H9 (cell line): ENCODE results near the gene SPDYE1. TPM values are rescaled to one million over a fixed set of nuclear protein-coding genes. Genes with fewer than 3 reads are reported as not detected.
"Not testable (repeated sequence)": the region's sequence is repeated elsewhere in the genome, so short reads cannot be mapped to it uniquely, and the experiment has no call there.

Experiments used
- DNase-seq: peaks from one replicate; pipeline ENCODE4 v3.0.0-alpha.2; 2017
- H2AFZ ChIP-seq: one replicate; pipeline ENCODE4 v1.6.1; 2013; ENCODE audit warnings: mild to moderate bottlenecking, low read length, control low read depth, moderate library complexity
- H2AK5ac ChIP-seq: 2 replicates; pipeline ENCODE4 v1.6.1; 2013; ENCODE audit warnings: low read length, control low read depth, mixed read lengths; ENCODE audit not compliant: insufficient read length
- H2BK120ac ChIP-seq: one replicate; pipeline ENCODE4 v1.6.1; 2013; ENCODE audit warnings: low read depth, mild to moderate bottlenecking, low read length, control low read depth, inconsistent platforms; ENCODE audit not compliant: poor library complexity, severe bottlenecking
- H2BK12ac ChIP-seq: 2 replicates; pipeline ENCODE4 v1.6.1; 2013; ENCODE audit warnings: low read length, control low read depth, mixed read lengths, low read depth; ENCODE audit not compliant: insufficient read length
- H2BK15ac ChIP-seq: 2 replicates; pipeline ENCODE4 v1.6.1; 2013; ENCODE audit warnings: low read depth, low read length, control low read depth
- H2BK20ac ChIP-seq: one replicate; pipeline ENCODE4 v1.6.1; 2013; ENCODE audit warnings: low read depth, mild to moderate bottlenecking, low read length, control low read depth, inconsistent platforms; ENCODE audit not compliant: poor library complexity, severe bottlenecking
- H2BK5ac ChIP-seq: 2 replicates; pipeline ENCODE4 v1.6.1; 2013; ENCODE audit warnings: low read length, control low read depth, mixed read lengths; ENCODE audit not compliant: insufficient read length
- H3K14ac ChIP-seq: 2 replicates; pipeline ENCODE4 v1.6.1; 2013; ENCODE audit warnings: low read length, control low read depth; ENCODE audit not compliant: insufficient read depth
- H3K18ac ChIP-seq: 2 replicates; pipeline ENCODE4 v1.6.1; 2013; ENCODE audit warnings: low read depth, mild to moderate bottlenecking, mixed read lengths, low read length, control low read depth; ENCODE audit not compliant: insufficient read length
- H3K23ac ChIP-seq: 2 replicates; pipeline ENCODE4 v1.6.1; 2013; ENCODE audit warnings: low read length, control low read depth, mixed read lengths, low read depth; ENCODE audit not compliant: insufficient read length
- H3K23me2 ChIP-seq: 2 replicates; pipeline ENCODE4 v1.6.1; 2013; ENCODE audit warnings: low read depth, mild to moderate bottlenecking, mixed read lengths, low read length, control low read depth; ENCODE audit not compliant: insufficient read length, poor library complexity, severe bottlenecking
- H3K27ac ChIP-seq: 2 replicates; pipeline ENCODE4 v1.5.1; 2013; ENCODE audit warnings: low read length, control low read depth, mixed read lengths, low read depth; ENCODE audit not compliant: insufficient read length
- H3K27me3 ChIP-seq: 2 replicates; pipeline ENCODE4 v1.6.1; 2013; ENCODE audit warnings: low read length, control low read depth, inconsistent platforms; ENCODE audit not compliant: insufficient read depth
- H3K4ac ChIP-seq: 2 replicates; pipeline ENCODE4 v1.6.1; 2013; ENCODE audit warnings: low read depth, mild to moderate bottlenecking, control low read depth, inconsistent platforms, low read length, moderate library complexity
- H3K4me1 ChIP-seq: 2 replicates; pipeline ENCODE4 v1.6.1; 2013; ENCODE audit warnings: low read length, control low read depth, inconsistent platforms; ENCODE audit not compliant: insufficient read depth
- H3K4me2 ChIP-seq: 2 replicates; pipeline ENCODE4 v1.6.1; 2013; ENCODE audit warnings: low read length, control low read depth, mixed read lengths; ENCODE audit not compliant: insufficient read length, insufficient read depth
- H3K56ac ChIP-seq: 2 replicates; pipeline ENCODE4 v1.6.1; 2013; ENCODE audit warnings: low read depth, mild to moderate bottlenecking, mixed read lengths, low read length, control low read depth; ENCODE audit not compliant: insufficient read length
- H3K79me1 ChIP-seq: 2 replicates; pipeline ENCODE4 v1.6.1; 2013; ENCODE audit warnings: low read depth, mild to moderate bottlenecking, moderate library complexity, low read length, control low read depth, inconsistent platforms; ENCODE audit not compliant: insufficient read depth, poor library complexity, severe bottlenecking
- H3K79me2 ChIP-seq: 2 replicates; pipeline ENCODE4 v1.6.1; 2013; ENCODE audit warnings: low read length, control low read depth, inconsistent platforms; ENCODE audit not compliant: insufficient read depth
- H3K9ac ChIP-seq: 2 replicates; pipeline ENCODE4 v1.6.1; 2013; ENCODE audit warnings: low read length, control low read depth, mixed read lengths; ENCODE audit not compliant: insufficient read length; ENCODE audit errors: extremely low read depth
- H3K9me3 ChIP-seq: one replicate; pipeline ENCODE4 v1.6.1; 2013; ENCODE audit warnings: low read depth, low read length, inconsistent platforms; ENCODE audit not compliant: control insufficient read depth
- H3T11ph ChIP-seq: one replicate; pipeline ENCODE4 v1.6.1; 2013; ENCODE audit warnings: mild to moderate bottlenecking, low read length, control low read depth, inconsistent platforms
- H4K20me1 ChIP-seq: one replicate; pipeline ENCODE4 v1.6.1; 2013; ENCODE audit not compliant: control insufficient read depth, insufficient read length, insufficient read depth
- H4K5ac ChIP-seq: 2 replicates; pipeline ENCODE4 v1.6.1; 2013; ENCODE audit warnings: low read depth, mild to moderate bottlenecking, mixed read lengths, low read length, control low read depth; ENCODE audit not compliant: insufficient read length
- H4K8ac ChIP-seq: replicated peaks from 2 replicates; pipeline ENCODE4 v1.6.1; 2013; ENCODE audit warnings: low read length, control low read depth, mixed read lengths, low read depth; ENCODE audit not compliant: insufficient read length
- H4K91ac ChIP-seq: 2 replicates; pipeline ENCODE4 v1.6.1; 2013; ENCODE audit warnings: low read depth, mild to moderate bottlenecking, moderate library complexity, mixed read lengths, low read length, control low read depth; ENCODE audit not compliant: insufficient read length
- H3K27ac Mint-ChIP-seq, 3 experiments: 2 replicates in 2 of 3; 3 replicates in 1 of 3; pipeline ENCODE4 v1.8.0; 2020 to 2021; ENCODE audit warnings: mixed read lengths in 3 of 3, mild to moderate bottlenecking in 1 of 3, moderate library complexity in 1 of 3
- H3K27me3 Mint-ChIP-seq: 2 replicates; pipeline ENCODE4 v1.8.0; 2021; ENCODE audit warnings: low read depth, mild to moderate bottlenecking, moderate library complexity, mixed read lengths
- H3K36me3 Mint-ChIP-seq, 3 experiments: 2 replicates in 2 of 3; 3 replicates in 1 of 3; pipeline ENCODE4 v1.8.0; 2020 to 2021; ENCODE audit warnings: low read depth in 3 of 3, mixed read lengths in 3 of 3; ENCODE audit not compliant: insufficient read depth in 1 of 3
- H3K4me1 Mint-ChIP-seq, 2 experiments: 2 replicates each; pipeline ENCODE4 v1.8.0; 2020; ENCODE audit warnings: mixed read lengths in 2 of 2
- H3K4me3 Mint-ChIP-seq, 2 experiments: 2 replicates in 1 of 2; 3 replicates in 1 of 2; pipeline ENCODE4 v1.8.0; 2020 to 2021; ENCODE audit warnings: mild to moderate bottlenecking in 2 of 2, mixed read lengths in 2 of 2, moderate library complexity in 1 of 2
- H3K9me3 Mint-ChIP-seq, 2 experiments: 2 replicates in 1 of 2; 3 replicates in 1 of 2; pipeline ENCODE4 v1.8.0; 2020; ENCODE audit warnings: mild to moderate bottlenecking in 2 of 2, mixed read lengths in 2 of 2, moderate library complexity in 1 of 2
- WGBS: extraction: QIAGEN DNeasy Blood & Tissue Kit; methylation state at CpG from one replicate; pipeline ENCODE4 v1.1.7; 2013; ENCODE audit warnings: missing lambda C conversion rate, low lambda C conversion rate, mixed read lengths; ENCODE audit not compliant: insufficient read length; ENCODE audit errors: extremely low coverage; 5-methylcytosine and 5-hydroxymethylcytosine counted together
- total RNA-seq: library from RNA; stranded (reverse); gene quantifications from 2 replicates; pipeline ENCODE4 v1.2.1, GENCODE V29; 2021

Gene SPDYE1
- total RNA-seq, 1 experiment from 2014 or later, result not detected

DNA sequence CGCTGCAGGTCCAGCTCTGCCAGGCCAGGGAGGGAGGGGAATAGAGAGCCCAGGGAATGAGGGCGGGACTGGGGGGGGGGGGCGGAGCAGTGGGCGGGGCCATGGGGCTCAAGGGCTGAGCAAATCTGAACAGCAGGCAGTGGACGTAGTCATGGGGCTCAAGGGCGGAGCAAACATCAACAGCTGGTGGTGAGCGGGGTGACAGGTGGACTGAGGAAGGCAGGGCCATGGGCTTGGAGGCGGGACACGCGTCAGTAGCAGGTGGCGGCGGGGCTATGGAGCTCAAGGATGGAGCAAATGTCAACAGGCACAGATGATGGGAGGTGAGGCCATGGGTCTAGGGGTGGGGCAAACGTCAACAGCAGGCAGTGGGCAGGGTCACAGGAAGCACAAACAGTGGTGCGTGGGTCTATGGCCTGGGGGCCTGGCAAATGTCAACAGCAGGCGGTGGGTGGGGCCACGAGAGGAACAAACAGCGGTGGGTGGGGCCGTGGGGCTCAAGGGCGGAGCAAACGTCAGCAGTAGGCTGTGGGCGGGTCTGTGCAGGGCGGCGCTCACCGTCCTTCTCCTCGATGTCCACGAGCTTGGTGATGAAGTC, 41.4 kb downstream of the SPDYE1 start:
- H2BK15ac ChIP-seq, H3K9me3 ChIP-seq, H3K4ac ChIP-seq, H3T11ph ChIP-seq, H3K9ac ChIP-seq, H2BK20ac ChIP-seq, H3K27me3 ChIP-seq, H4K5ac ChIP-seq, H3K9me3 Mint-ChIP-seq, H3K14ac ChIP-seq, H2BK120ac ChIP-seq, H4K20me1 ChIP-seq, H3K56ac ChIP-seq, H3K36me3 Mint-ChIP-seq, H3K23ac ChIP-seq, H4K91ac ChIP-seq, H2BK12ac ChIP-seq, H3K79me2 ChIP-seq, H3K27ac ChIP-seq, H3K79me1 ChIP-seq, H2AK5ac ChIP-seq, H2BK5ac ChIP-seq, H4K8ac ChIP-seq, H3K4me1 ChIP-seq, H2AFZ ChIP-seq, H3K23me2 ChIP-seq, H3K18ac ChIP-seq: not testable (repeated sequence)
- peaks cover 7 to 15% of the 10 kb centered on the region in 2 experiments for H3K4me1 Mint-ChIP-seq
- WGBS, result no CpG with 5 or more reads among the region's 26 CpGs
- peak overlapping the region; percentile 58 for H3K4me2 ChIP-seq
- H3K27ac Mint-ChIP-seq, result peak overlapping the region in 1 of 3 experiments; percentile 78; a peak in 1 of 7 replicates
- H3K27me3 Mint-ChIP-seq, result peaks cover 28% of the 10 kb centered on the region
- DNase-seq, result peak; percentile 82
- peak overlapping the region; percentile 48 to 82 for H3K4me3 Mint-ChIP-seq

DNA sequence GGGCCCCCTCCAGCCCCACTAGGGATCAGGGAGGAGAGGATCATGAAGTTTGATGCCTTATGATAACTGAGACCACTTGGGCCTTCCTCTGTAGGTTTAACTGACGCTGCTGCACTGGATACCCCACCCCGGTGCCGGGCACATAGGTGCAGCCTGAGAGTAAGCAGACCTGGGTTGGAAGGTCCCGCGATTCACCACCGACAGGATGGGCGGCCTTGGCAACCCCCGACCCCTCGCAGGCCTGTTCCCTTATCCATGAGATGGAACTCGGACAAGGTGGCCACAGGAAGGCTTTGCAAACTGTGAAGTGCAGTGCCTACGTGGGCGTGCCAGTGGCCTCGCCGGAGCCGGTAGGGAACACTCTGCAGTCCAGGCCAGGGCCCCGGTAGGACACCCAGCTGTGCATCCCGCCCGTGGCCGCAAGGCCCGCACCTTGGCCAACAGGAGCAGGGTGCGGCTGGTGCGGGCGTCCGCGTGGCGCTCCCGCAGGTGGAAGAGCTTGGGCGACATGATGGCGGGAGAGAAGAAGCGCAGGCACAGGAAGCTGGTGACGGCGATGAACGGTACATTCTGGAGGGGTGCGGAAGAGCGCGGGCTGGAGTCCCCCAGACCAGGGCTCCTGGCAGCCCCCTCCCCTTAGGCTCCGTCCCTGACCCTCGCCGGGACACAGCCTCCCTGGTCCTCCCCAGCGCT, 42.2 kb downstream of the SPDYE1 start:
- H4K20me1 ChIP-seq, H3K9me3 ChIP-seq, H2AFZ ChIP-seq, H2AK5ac ChIP-seq, H3K18ac ChIP-seq, H3K9me3 Mint-ChIP-seq, H2BK15ac ChIP-seq, H2BK20ac ChIP-seq, H4K8ac ChIP-seq, H3K9ac ChIP-seq, H2BK120ac ChIP-seq, H3K4me1 ChIP-seq, H3K4me2 ChIP-seq, DNase-seq, H3K79me1 ChIP-seq, H3K56ac ChIP-seq, H2BK12ac ChIP-seq, H3K23ac ChIP-seq, H4K91ac ChIP-seq, H2BK5ac ChIP-seq, H3K4ac ChIP-seq, H3K14ac ChIP-seq, H3T11ph ChIP-seq, H3K27ac Mint-ChIP-seq, H4K5ac ChIP-seq, H3K36me3 Mint-ChIP-seq, H3K27ac ChIP-seq, H3K23me2 ChIP-seq, H3K79me2 ChIP-seq, H3K27me3 ChIP-seq: not testable (repeated sequence)
- Mint-ChIP-seq H3K4me1 (peaks cover 8 to 16% of the 10 kb centered on the region in 2 experiments), H3K4me3 (peak overlapping the region; percentile 32 to 65; a peak in 2 of 5 replicates), H3K27me3 (peaks cover 28% of the 10 kb centered on the region)
- no CpG with 5 or more reads among the region's 40 CpGs for WGBS
